Measurements from ENCODE around the gene ROBO2.

ROBO2 gene

DNA sequence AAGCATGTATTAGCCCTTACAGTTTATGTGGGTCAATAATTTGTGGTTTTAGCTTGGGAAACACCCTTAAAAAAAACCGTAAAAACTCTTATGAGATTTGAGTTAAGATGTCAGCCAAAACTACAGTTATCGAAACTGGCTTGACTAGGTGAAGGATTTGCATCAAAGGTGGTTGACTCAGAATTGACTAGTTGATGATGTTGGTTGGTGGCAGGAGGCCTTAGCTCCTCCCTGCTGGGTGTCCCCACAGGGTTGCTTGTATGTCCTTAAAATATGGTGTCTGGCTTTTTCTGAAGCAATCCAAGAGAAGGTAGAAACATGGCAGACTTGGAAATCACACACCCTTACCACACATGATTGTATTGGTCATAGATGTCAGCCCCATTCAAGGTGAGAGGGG, 305.1 kb downstream of the ROBO2 start:
- no peak overlapping the region for H3K4me3 ChIP-seq (ENCODE audit: low read length)
- DNase-seq (ENCODE audit: low read depth) = no peak
- TF ChIP-seq, protein P1, sequence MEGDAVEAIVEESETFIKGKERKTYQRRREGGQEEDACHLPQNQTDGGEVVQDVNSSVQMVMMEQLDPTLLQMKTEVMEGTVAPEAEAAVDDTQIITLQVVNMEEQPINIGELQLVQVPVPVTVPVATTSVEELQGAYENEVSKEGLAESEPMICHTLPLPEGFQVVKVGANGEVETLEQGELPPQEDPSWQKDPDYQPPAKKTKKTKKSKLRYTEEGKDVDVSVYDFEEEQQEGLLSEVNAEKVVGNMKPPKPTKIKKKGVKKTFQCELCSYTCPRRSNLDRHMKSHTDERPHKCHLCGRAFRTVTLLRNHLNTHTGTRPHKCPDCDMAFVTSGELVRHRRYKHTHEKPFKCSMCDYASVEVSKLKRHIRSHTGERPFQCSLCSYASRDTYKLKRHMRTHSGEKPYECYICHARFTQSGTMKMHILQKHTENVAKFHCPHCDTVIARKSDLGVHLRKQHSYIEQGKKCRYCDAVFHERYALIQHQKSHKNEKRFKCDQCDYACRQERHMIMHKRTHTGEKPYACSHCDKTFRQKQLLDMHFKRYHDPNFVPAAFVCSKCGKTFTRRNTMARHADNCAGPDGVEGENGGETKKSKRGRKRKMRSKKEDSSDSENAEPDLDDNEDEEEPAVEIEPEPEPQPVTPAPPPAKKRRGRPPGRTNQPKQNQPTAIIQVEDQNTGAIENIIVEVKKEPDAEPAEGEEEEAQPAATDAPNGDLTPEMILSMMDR (conservative IDR thresholded peaks at IDR 0.05; ENCODE audit: low read length) = no peak

DNA sequence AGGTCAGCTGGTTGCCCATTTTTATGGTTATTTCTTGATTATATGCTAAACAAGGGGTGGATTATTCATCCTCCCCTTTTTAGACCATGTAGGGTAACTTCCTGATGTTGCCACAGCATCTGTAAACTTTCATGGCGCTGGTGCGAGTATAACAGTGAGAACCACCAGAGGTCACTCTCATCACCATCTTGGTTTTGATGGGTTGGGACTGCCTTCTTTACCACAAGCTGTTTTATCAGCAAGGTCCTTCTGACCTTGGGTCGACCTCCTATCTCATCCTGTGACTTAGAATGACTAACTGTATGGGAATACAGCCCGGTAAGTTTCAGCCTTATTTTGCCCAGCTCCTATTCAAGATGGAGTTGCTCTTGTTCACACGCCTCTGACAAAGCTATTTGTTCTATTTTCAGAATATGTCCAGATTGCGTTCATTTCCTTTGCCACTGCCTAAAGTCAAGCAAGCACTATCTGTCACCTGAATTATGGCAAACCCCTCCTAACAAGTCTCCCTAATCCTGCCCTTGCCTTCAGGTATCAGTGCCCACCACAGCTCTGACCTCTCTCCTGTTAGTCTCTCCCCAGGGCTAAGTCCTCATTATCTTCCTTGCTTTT, 308.5 kb downstream of the ROBO2 start:
- TF ChIP-seq, protein P1 (conservative IDR thresholded peaks at IDR 0.05; ENCODE audit: low read length) = peak; percentile 28
- no peak overlapping the region for H3K4me3 ChIP-seq (ENCODE audit: low read length)
- no peak for DNase-seq (ENCODE audit: low read depth)

DNA sequence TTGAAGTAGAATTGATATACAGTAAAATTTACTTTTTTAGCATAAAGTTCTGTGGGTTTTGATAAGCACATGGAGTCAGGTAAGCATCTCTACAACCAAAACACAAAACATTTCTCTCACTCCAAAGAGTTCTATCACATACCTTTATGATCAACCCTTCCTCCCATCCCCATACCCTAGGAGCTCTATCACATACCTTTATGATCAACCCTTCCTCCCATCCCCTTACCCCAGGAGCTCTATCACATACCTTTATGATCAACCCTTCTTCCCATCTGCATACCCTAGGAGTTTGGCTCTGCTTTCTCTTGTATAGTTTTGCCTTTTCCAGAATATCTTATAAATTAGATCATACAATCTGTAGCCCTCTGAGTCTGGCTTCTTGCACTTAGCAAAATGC, 315.1 kb downstream of the ROBO2 start:
- no peak overlapping the region for H3K4me3 ChIP-seq (ENCODE audit: low read length)
- TF ChIP-seq, protein P1 (conservative IDR thresholded peaks at IDR 0.05; ENCODE audit: low read length) = no peak
- no peak for DNase-seq (ENCODE audit: low read depth)

DNA sequence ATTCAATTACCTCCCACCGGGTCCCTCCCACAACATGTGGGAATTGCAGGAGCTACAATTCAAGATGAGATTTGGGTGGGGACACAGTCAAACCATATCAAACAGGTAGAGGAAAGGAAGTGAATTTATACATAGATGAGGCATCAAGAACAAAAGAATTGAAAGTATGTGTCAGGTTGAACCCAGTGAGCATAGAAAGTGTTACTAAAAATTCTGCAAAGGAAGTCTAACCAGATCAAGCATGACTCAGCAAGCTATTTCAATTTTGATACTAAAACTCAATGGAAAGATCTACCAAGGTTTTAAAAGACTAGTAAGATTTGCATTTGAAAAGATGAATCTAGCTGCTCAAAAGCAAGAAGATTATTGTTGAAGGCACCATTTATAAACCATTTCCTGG, 323.0 kb downstream of the ROBO2 start:
- no peak for DNase-seq (ENCODE audit: low read depth)
- TF ChIP-seq, protein P1 (conservative IDR thresholded peaks at IDR 0.05; ENCODE audit: low read length) = no peak
- no peak overlapping the region for H3K4me3 ChIP-seq (ENCODE audit: low read length)

DNA sequence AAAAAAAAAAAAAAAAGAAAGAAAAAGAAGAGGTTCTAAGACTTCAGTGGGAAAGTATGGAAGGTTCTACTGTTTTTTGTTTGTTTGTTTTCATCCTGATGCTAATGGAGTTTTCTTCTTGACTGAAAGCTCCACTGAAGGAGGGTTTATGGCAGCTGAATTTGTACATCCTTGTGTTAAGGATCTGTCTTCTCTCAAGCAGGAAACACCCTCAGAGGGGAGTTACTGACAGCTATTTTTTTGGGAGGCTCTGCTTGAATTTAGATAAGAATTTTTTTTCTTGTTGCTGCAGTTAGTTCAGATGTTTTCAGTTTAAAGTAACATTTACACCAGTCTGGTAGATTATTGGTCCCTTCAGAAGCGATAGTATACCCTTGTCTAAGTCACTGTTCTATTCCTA, 325.3 kb downstream of the ROBO2 start:
- DNase-seq (ENCODE audit: low read depth) = no peak
- no peak overlapping the region for H3K4me3 ChIP-seq (ENCODE audit: low read length)
- TF ChIP-seq, protein P1 (conservative IDR thresholded peaks at IDR 0.05; ENCODE audit: low read length) = no peak

DNA sequence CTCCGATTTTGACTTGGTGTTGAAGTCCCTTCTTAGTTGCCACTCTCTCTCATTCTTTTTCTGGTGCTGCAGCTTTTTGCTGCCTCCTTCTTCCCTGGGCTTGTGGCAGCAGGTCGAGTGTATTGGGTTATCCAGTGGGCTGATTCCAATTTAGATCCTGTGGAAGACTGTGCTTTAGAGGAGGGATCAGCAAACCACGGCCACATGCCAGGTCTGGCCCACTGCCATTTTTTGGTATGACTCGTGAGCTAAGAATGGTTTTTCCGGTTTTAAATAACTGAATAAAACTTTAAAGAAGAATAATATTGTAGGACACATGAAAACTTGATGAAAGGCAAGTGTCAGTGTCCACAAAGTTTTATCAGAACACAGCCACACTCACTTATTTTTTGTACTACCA, 330.5 kb downstream of the ROBO2 start:
- no peak overlapping the region for H3K4me3 ChIP-seq (ENCODE audit: low read length)
- TF ChIP-seq, protein P1 (conservative IDR thresholded peaks at IDR 0.05; ENCODE audit: low read length) = no peak
- DNase-seq (ENCODE audit: low read depth) = peak; percentile 42

DNA sequence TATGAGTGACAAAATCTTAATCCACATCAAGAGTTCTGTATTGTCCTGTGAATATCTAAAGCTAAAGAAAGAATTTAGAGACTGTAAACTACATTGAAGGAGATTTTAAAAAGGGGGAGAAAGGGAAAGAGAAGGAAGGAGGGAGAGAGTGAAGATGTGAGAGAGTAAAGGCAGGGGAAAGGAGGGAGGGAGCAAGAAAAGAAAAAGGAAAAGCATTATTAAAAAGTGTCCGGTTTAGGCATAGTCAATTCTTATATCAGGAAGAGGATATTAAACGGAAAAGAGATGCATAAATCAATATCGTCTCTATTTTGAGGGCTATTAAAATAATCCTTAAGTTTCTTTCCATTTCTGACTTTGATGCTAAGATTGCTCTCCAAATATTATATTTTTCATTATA, 332.1 kb downstream of the ROBO2 start:
- TF ChIP-seq, protein P1 (conservative IDR thresholded peaks at IDR 0.05; ENCODE audit: low read length) = no peak

More for the DNA sequence above, 332.1 kb downstream of the ROBO2 start:
- no peak for DNase-seq (ENCODE audit: low read depth)
- no peak overlapping the region for H3K4me3 ChIP-seq (ENCODE audit: low read length)

Measured in AG10803 (cell line).